BE2C (cell line): ENCODE results near the gene DCXR.
A peak's percentile ranks its signal among the peaks of the same experiment; 100 is the strongest.

Source experiments
- DNase-seq: peaks from one replicate; pipeline ENCODE4 v3.0.0-alpha.2; 2020
- H3K27me3 ChIP-seq: fragments of 250-450 bp; sonication (Bioruptor Pico); 2 replicates; pipeline ENCODE4 v1.5.1; 2020; ENCODE audit warnings: mild to moderate bottlenecking
- H3K36me3 ChIP-seq: fragments of 250-450 bp; sonication (Bioruptor Pico); 2 replicates; pipeline ENCODE4 v1.5.1; 2020; ENCODE audit warnings: mild to moderate bottlenecking
- H3K4me1 ChIP-seq: fragments of 250-450 bp; sonication (Bioruptor Pico); 2 replicates; pipeline ENCODE4 v1.5.1; 2020
- H3K4me3 ChIP-seq: 2 replicates; pipeline ENCODE4 v1.5.1; 2011; ENCODE audit warnings: low read depth, low read length
- H3K9me3 ChIP-seq: fragments of 250-450 bp; sonication (Bioruptor Pico); 2 replicates; pipeline ENCODE4 v1.5.1; 2020
- TF ChIP-seq, protein P1 (sequence below): IDR thresholded peaks from 2 replicates; pipeline ENCODE4 v1.5.1; 2012; ENCODE audit warnings: mild to moderate bottlenecking, low read depth, low read length

Gene DCXR

DNA sequence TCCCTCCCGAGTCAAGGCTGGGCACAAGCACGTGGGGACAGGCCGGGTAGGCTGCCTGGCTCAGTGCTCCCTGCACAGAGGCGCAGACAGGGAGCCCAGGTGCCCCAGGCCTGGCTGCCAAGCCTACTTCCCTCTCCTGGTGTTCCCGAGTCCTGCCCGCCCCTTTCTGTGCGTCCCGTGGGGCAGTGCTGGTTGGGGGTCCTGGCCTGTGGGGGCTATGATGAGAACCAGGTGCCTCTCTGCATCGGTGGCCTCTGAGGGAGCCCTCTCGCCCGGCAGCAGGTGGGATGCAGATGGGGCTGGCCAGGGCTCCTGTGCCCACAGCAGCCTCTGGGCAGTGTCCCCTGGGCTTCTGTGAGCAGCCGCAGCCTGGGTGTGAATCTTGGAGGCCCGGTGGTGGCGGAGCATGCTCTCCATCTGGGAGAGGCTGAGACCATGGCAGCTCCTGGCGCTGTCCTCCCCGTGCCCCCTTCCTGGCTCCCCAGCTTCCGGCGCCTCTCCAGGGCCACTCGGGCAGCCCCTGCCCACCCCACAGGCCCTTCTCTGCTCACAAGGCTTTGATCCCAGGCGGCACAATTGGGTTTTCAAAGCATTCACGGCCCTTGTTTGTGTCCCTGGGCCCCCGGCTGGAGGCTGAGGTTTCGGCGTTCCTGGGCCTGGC, 22.1 kb downstream of the DCXR start:
- H3K36me3 ChIP-seq = peaks cover 8% of the 10 kb centered on the region
- TF ChIP-seq, protein P1, sequence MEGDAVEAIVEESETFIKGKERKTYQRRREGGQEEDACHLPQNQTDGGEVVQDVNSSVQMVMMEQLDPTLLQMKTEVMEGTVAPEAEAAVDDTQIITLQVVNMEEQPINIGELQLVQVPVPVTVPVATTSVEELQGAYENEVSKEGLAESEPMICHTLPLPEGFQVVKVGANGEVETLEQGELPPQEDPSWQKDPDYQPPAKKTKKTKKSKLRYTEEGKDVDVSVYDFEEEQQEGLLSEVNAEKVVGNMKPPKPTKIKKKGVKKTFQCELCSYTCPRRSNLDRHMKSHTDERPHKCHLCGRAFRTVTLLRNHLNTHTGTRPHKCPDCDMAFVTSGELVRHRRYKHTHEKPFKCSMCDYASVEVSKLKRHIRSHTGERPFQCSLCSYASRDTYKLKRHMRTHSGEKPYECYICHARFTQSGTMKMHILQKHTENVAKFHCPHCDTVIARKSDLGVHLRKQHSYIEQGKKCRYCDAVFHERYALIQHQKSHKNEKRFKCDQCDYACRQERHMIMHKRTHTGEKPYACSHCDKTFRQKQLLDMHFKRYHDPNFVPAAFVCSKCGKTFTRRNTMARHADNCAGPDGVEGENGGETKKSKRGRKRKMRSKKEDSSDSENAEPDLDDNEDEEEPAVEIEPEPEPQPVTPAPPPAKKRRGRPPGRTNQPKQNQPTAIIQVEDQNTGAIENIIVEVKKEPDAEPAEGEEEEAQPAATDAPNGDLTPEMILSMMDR = no peak
- peaks cover 23% of the 10 kb centered on the region for H3K4me1 ChIP-seq
- no peak overlapping the region for H3K4me3 ChIP-seq
- DNase-seq = no peak
- H3K27me3 ChIP-seq = no peaks in the 10 kb centered on the region
- H3K9me3 ChIP-seq = no peaks in the 10 kb centered on the region

DNA sequence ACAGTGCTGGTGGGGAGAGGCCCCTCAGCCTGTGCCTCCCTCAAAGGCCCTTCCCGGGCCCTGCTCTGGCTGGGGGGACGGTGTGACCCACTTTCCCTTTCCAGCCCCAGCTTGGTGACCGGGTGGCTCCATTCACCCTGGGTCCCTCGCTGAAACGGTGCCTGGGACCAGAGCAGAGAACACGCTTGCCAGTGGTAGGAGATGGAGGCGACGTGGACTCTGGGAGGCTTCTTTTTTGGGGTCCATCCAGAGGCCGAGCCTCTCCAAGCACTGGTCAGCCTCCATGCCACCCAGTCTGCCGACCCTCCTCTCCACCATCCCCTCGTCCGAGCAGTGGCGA, 22.6 kb downstream of the DCXR start:
- Histone ChIP-seq H3K36me3 (peaks cover 8% of the 10 kb centered on the region), H3K4me3 (no peak overlapping the region), H3K4me1 (peaks cover 23% of the 10 kb centered on the region), H3K9me3 (no peaks in the 10 kb centered on the region), H3K27me3 (no peaks in the 10 kb centered on the region)
- TF ChIP-seq, protein P1 = no peak
- DNase-seq = no peak

DNA sequence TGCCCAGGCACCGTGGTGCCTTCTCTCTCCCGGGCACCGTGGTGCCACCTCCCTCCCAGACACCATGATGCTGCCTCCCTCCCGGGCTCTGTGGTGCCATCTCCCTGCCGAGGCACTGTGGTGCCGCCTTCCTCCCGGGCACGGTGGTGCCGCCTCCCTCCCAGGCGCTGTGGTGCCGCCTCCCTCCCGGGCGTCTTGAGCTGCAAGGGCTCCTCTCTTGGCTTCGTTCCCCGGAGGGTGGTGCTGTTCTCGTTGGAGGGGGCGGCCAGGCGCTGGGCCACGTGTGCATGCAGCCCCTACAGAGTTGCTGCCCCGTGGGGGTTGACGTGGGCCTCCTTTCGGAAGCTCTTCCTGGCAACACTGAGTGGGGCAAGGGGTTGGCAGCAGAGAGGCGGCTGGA, 23.1 kb downstream of the DCXR start:
- Histone ChIP-seq H3K4me1 (peaks cover 23% of the 10 kb centered on the region), H3K4me3 (no peak overlapping the region), H3K27me3 (no peaks in the 10 kb centered on the region), H3K9me3 (no peaks in the 10 kb centered on the region), H3K36me3 (peaks cover 8% of the 10 kb centered on the region)
- no peak for DNase-seq
- TF ChIP-seq, protein P1 = no peak

DNA sequence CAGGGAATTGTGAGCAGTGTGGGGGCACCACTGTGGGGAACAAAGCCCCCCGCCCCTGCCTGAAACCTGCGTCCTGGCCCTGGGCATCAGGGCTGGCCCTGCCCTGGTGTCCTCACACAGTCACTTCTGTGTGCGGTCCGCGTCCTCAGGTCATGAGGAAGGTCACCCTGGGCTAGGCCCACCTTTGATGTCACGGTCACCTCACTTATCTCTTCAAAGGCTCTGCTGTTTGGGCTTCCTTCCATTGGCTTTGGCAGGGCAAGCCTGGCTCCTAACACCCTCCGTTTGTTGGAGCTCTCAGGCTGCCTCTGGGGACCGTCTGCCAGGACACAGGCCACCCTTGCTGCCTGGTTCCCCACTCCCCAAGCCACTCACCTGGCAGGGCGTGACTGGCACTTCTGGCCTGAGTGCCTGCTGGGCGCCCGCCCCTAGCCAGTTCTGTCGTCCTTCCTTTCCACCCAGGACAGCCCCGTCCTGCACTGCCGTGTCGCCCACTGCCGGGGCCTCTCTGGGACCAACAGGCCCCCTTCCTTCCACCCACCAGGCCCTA, 23.6 kb downstream of the DCXR start:
- Histone ChIP-seq H3K4me1 (peaks cover 23% of the 10 kb centered on the region), H3K9me3 (no peaks in the 10 kb centered on the region), H3K36me3 (peaks cover 8% of the 10 kb centered on the region), H3K4me3 (no peak overlapping the region), H3K27me3 (no peaks in the 10 kb centered on the region)
- TF ChIP-seq, protein P1 = no peak
- no peak for DNase-seq

DNA sequence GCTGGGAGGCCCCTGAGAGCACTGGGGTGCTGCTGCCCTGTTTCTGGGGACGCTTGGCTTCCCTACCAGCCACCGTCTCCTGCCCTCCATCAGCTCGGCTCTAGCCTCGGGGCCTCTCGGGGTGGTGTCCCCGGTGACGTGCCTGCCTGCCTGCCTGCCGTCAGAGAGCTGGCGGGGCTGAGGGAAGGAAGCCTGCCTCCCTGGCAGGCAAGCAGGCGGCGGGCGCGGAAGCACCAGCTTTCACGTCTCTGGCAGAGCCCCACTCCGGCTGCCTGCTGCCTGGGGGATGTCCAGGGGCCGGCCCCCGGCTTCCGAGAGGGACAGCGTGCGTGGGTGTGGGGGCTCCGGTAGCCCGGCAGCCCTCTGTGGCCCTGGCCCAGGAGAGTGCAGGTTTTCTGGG, 24.2 kb downstream of the DCXR start:
- peak; percentile 75 for DNase-seq
- Histone ChIP-seq H3K36me3 (peaks cover 5% of the 10 kb centered on the region), H3K27me3 (no peaks in the 10 kb centered on the region), H3K4me3 (no peak overlapping the region), H3K9me3 (no peaks in the 10 kb centered on the region), H3K4me1 (peaks cover 23% of the 10 kb centered on the region)
- TF ChIP-seq, protein P1 = no peak

DNA sequence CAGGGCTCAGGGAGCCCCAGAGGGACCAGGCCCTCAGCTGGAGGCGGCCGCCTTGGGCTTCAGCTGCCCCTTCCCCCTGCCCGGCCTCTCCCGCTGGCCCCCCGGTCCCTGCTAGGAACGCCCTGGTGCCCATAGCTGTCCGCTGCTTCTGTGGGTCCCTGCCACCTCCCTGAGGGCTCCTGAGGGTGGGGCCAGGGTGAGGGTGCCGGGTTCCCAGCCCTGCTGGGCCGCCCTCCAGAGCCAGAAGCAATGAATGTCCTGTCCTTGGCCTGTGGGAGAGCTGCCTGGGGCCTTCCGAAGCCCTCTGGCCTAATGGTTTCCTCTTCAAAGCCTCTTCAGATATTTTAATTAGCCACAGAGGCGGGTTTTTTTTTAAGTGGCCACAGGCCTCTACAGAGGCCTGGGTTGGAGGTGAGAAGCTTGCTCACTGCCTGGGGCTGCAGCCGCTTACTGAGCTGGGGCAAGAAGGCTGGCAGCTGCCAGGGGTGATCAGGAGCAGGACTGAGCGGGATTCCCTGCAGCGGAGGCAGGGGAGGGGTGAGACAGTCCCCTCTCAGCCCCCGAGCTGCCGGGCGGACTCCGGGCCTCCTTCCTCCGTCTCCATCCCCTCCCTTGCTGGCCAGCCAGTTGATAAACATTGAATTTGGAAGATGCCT, 24.7 kb downstream of the DCXR start:
- H3K27me3 ChIP-seq = no peaks in the 10 kb centered on the region
- peak; percentile 64 for DNase-seq
- no peaks in the 10 kb centered on the region for H3K9me3 ChIP-seq
- peaks cover 5% of the 10 kb centered on the region; the same call in 1 of the 2 replicates for H3K36me3 ChIP-seq
- no peak overlapping the region for H3K4me3 ChIP-seq
- H3K4me1 ChIP-seq = peaks cover 23% of the 10 kb centered on the region
- TF ChIP-seq, protein P1 = no peak
